ENCODE results near the gene MRPL17.

Gene MRPL17

GRCh38 chr11:6650980-6651379 lies 32.2 kb downstream of the MRPL17 start:
- no peaks in the 10 kb centered on the region for H3K79me2 ChIP-seq (ENCODE audit: insufficient read depth, low read length)
- no peaks in the 10 kb centered on the region for H3K9me3 ChIP-seq (ENCODE audit: low read length)
- H3K27ac ChIP-seq (ENCODE audit: low read depth, low read length, poor library complexity, severe bottlenecking) = no peak overlapping the region
- H3K4me3 ChIP-seq (ENCODE audit: low read depth, low read length, poor library complexity, severe bottlenecking) = no peak overlapping the region
- no peaks in the 10 kb centered on the region for H3K9me2 ChIP-seq (ENCODE audit: low read depth, low read length)
- no peaks in the 10 kb centered on the region for H4K20me1 ChIP-seq (ENCODE audit: insufficient read depth, low read length)
- H3K9ac ChIP-seq (ENCODE audit: low read length) = no peak overlapping the region
- no peaks in the 10 kb centered on the region for H3F3A ChIP-seq (ENCODE audit: insufficient read depth, low read length)
- H3K36me3 ChIP-seq (ENCODE audit: insufficient read depth, low read length) = no peaks in the 10 kb centered on the region
- no peak overlapping the region for H2AFZ ChIP-seq (ENCODE audit: low read length)
- no peak overlapping the region for H3K4me2 ChIP-seq (ENCODE audit: low read length)
- peaks cover 12% of the 10 kb centered on the region for H3K4me1 ChIP-seq (ENCODE audit: insufficient read depth, low read length, severe bottlenecking)
- peaks cover 13% of the 10 kb centered on the region for H3K27me3 ChIP-seq (ENCODE audit: insufficient read depth, low read length)
- TF ChIP-seq CTCF (IDR thresholded peaks at IDR 0.05; ENCODE audit: low read length) (no peak), EZH2 (IDR thresholded peaks at IDR 0.05; ENCODE audit: borderline replicate concordance, low read length) (no peak)

DNA sequence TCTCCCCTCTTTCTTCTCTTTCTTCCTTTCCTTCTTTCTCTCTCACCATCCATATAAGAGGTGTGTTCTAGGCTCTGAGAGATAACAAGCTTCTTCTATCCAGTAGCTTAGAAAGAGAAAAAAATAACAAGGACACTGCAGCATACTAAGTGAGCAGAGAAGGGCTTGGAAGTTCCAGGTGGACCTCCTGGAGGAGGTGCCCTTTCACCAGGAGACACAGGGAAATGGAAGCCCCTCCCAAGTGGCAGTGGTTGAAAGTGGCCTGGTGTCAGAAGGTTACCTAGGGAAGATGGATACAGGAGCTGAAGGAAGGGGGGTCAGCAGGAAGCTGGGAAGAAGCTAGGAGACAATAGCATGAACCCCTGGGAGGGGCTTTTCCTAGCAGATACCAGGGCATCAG lies 33.0 kb downstream of the MRPL17 start:
- no peak overlapping the region for H3K9ac ChIP-seq (ENCODE audit: low read length)
- H3K4me2 ChIP-seq (ENCODE audit: low read length) = no peak overlapping the region
- H3K27me3 ChIP-seq (ENCODE audit: insufficient read depth, low read length) = peaks cover 13% of the 10 kb centered on the region; the same call in 1 of the 2 replicates
- H4K20me1 ChIP-seq (ENCODE audit: insufficient read depth, low read length) = no peaks in the 10 kb centered on the region
- TF ChIP-seq CTCF (IDR thresholded peaks at IDR 0.05; ENCODE audit: low read length) = no peak
- TF ChIP-seq EZH2 (IDR thresholded peaks at IDR 0.05; ENCODE audit: borderline replicate concordance, low read length) = no peak
- H3K79me2 ChIP-seq (ENCODE audit: insufficient read depth, low read length) = no peaks in the 10 kb centered on the region
- H3F3A ChIP-seq (ENCODE audit: insufficient read depth, low read length) = no peaks in the 10 kb centered on the region
- no peaks in the 10 kb centered on the region for H3K9me2 ChIP-seq (ENCODE audit: low read depth, low read length)
- H3K4me1 ChIP-seq (ENCODE audit: insufficient read depth, low read length, severe bottlenecking) = peaks cover 12% of the 10 kb centered on the region
- H3K4me3 ChIP-seq (ENCODE audit: low read depth, low read length, poor library complexity, severe bottlenecking) = no peak overlapping the region
- H3K36me3 ChIP-seq (ENCODE audit: insufficient read depth, low read length) = no peaks in the 10 kb centered on the region
- H3K9me3 ChIP-seq (ENCODE audit: low read length) = no peaks in the 10 kb centered on the region
- H3K27ac ChIP-seq (ENCODE audit: low read depth, low read length, poor library complexity, severe bottlenecking) = no peak overlapping the region
- no peak overlapping the region for H2AFZ ChIP-seq (ENCODE audit: low read length)

DNA sequence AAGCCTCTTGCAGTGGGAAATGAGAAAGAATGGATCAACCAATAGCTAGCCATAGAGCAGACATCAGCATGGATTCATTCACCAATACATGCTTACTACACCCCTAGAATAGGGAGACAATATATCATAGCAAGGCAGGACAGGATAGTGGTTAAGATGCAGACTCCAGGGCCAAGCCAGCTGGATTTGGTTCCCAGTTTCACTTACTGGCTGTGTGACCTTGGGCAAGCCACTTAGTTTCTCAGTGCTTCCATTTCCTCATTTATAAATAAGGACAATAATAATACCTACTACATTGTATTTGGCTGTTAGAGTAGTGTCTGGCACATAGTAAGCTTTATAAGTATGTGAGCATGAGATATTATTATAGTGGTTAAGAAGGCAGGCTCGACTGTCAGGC lies 34.6 kb downstream of the MRPL17 start:
- Histone ChIP-seq H3K79me2 (ENCODE audit: insufficient read depth, low read length) (no peaks in the 10 kb centered on the region), H3K27ac (ENCODE audit: low read depth, low read length, poor library complexity, severe bottlenecking) (no peak overlapping the region), H4K20me1 (ENCODE audit: insufficient read depth, low read length) (no peaks in the 10 kb centered on the region), H3K4me2 (ENCODE audit: low read length) (no peak overlapping the region), H2AFZ (ENCODE audit: low read length) (no peak overlapping the region), H3K27me3 (ENCODE audit: insufficient read depth, low read length) (no peaks in the 10 kb centered on the region), H3K4me1 (ENCODE audit: insufficient read depth, low read length, severe bottlenecking) (peaks cover 12% of the 10 kb centered on the region), H3K36me3 (ENCODE audit: insufficient read depth, low read length) (no peaks in the 10 kb centered on the region), H3K9me3 (ENCODE audit: low read length) (no peaks in the 10 kb centered on the region), H3K4me3 (ENCODE audit: low read depth, low read length, poor library complexity, severe bottlenecking) (no peak overlapping the region), H3K9me2 (ENCODE audit: low read depth, low read length) (no peaks in the 10 kb centered on the region), H3F3A (ENCODE audit: insufficient read depth, low read length) (no peaks in the 10 kb centered on the region), H3K9ac (ENCODE audit: low read length) (no peak overlapping the region)
- TF ChIP-seq CTCF (IDR thresholded peaks at IDR 0.05; ENCODE audit: low read length) (no peak), EZH2 (IDR thresholded peaks at IDR 0.05; ENCODE audit: borderline replicate concordance, low read length) (no peak)
